Thyroid gland (tissue), 4 donors: ENCODE measurements around the gene SPATA24. TPM values are rescaled to one million over a fixed set of nuclear protein-coding genes. Genes with fewer than 3 reads are reported as not detected.
A peak's percentile ranks its signal among the peaks of the same experiment; 100 is the strongest.

Source experiments
- DNase-seq, 2 donors: peaks; one replicate each; pipeline ENCODE4 v3.0.0-alpha.2; 2019
- H3K27ac ChIP-seq, 3 donors: fragments of 200-600 bp; sonication (generic); 1 replicate in 2 of 3; 2 replicates in 1 of 3; pipeline ENCODE4 v1.5.1; 2016 to 2019; ENCODE audit warnings: mild to moderate bottlenecking in 1 of 3, moderate library complexity in 1 of 3
- H3K27me3 ChIP-seq: fragments of 200-600 bp; sonication (generic); one replicate; pipeline ENCODE4 v1.5.1; 2019
- H3K36me3 ChIP-seq, 2 donors: fragments of 200-600 bp; sonication (generic); one replicate each; pipeline ENCODE4 v1.5.1; 2016 to 2019
- H3K4me1 ChIP-seq, 2 donors: fragments of 200-600 bp; sonication (generic); one replicate each; pipeline ENCODE4 v1.5.1; 2017 to 2019
- H3K4me3 ChIP-seq, 3 donors: fragments of 200-600 bp; sonication (generic); replicated peaks in 1 of 3; 1 replicate in 2 of 3; 2 replicates in 1 of 3; pipeline ENCODE4 v1.5.1; 2016; ENCODE audit warnings: mild to moderate bottlenecking in 1 of 3
- H3K9me3 ChIP-seq: fragments of 200-600 bp; sonication (generic); one replicate; pipeline ENCODE4 v1.5.1; 2017
- CTCF ChIP-seq, 6 experiments: fragments of 200-600 bp in 3 of 6; fragments of 450-650 bp in 3 of 6; sonication (generic) in 3 of 6; IDR thresholded peaks; one replicate each; pipeline ENCODE4 v1.5.1; 2016 to 2019; ENCODE audit warnings: antibody characterized with exemption in 6 of 6, mild to moderate bottlenecking in 2 of 6, inconsistent platforms in 1 of 6, moderate library complexity in 1 of 6
- POLR2A ChIP-seq, 2 donors: fragments of 450-650 bp; IDR thresholded peaks; one replicate each; pipeline ENCODE4 v1.6.1; 2017; ENCODE audit warnings: antibody characterized with exemption in 2 of 2, mild to moderate bottlenecking in 2 of 2, moderate library complexity in 1 of 2
- WGBS, 2 donors: methylation state at CpG; one replicate each; pipeline ENCODE4 v1.1.5; 2017; 5-methylcytosine and 5-hydroxymethylcytosine counted together
- intact Hi-C: fragments of 100-400 bp; cut with DNase I; formaldehyde crosslinking; loops from one replicate; pipeline ENCODE4 v1.15.1; 2023
- total RNA-seq, 4 donors: library from RNA; depleted of rRNA; stranded (reverse); fragments of >200 nt; gene quantifications; one replicate each; pipeline ENCODE4 v1.2.3, GENCODE V29; 2016

Gene SPATA24
- total RNA-seq, 4 donors from 2014 or later, result 6.5 to 14.2 (median 7.3) TPM

DNA sequence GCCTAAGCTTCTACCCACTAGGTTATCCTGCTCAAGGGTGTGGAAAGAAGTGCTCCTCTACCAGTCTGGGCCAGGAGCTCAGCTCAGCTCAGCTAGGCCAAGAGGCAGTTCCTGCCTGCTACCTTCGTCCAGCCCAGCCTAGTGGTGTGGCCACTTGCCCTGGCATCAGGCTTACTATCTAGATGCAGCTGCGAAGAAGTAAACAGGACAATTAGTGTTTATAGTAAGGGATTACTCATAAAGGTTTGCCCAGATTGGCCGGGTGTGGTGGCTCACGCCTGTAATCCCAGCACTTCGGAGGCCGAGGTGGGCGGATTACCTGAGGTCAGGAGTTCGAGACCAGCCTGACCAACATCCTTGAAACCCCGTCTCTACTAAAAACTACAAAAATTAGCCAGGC lies 12.8 kb upstream of the SPATA24 start:
- H3K4me1 ChIP-seq, result peaks cover 27 to 33% of the 10 kb centered on the region in 2 donors
- WGBS, 2 donors, result 80% methylated on average over 9 of the region's 9 CpGs
- no peaks in the 10 kb centered on the region for H3K36me3 ChIP-seq
- TF ChIP-seq POLR2A (IDR thresholded peaks at IDR 0.05), result no peak
- no peak for TF ChIP-seq CTCF (IDR thresholded peaks at IDR 0.05)
- peak in 1 of 2 donors; percentile 10 for DNase-seq
- peak overlapping the region; percentile 47 to 67 (median 65) for H3K27ac ChIP-seq
- no peaks in the 10 kb centered on the region for H3K9me3 ChIP-seq
- H3K27me3 ChIP-seq, result no peaks in the 10 kb centered on the region
- no peak overlapping the region for H3K4me3 ChIP-seq
- intact Hi-C loops, result no loop called here

DNA sequence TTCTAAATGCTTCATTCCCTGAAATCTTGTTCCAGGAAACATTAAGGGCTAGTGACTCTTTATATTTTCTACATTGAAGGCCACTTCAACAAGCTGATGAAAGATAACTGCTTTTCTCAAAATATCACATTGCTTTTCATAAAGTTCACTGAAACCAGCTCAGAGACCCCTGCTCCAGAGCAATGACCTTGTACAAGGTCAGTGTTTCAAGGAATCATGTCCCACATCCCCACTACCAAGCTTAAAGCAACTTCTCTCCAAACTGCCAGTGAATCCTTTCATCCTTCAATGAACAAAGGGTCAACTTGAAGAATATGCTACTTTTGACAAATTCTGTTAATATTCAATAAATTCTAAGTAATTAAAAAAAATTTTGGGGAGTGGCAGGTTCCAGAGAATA lies 12.0 kb upstream of the SPATA24 start:
- no peak overlapping the region for H3K4me3 ChIP-seq
- TF ChIP-seq CTCF (IDR thresholded peaks at IDR 0.05) (no peak), POLR2A (IDR thresholded peaks at IDR 0.05) (no peak)
- DNase-seq, result no peak
- no peaks in the 10 kb centered on the region for H3K27me3 ChIP-seq
- H3K4me1 ChIP-seq, result peaks cover 27 to 33% of the 10 kb centered on the region in 2 donors
- H3K9me3 ChIP-seq, result no peaks in the 10 kb centered on the region
- intact Hi-C loops, result no loop called here
- no peaks in the 10 kb centered on the region for H3K36me3 ChIP-seq
- peak overlapping the region; percentile 47 to 65 (median 56) for H3K27ac ChIP-seq

- no peaks in the 10 kb centered on the region for H3K36me3 ChIP-seq
- TF ChIP-seq POLR2A (IDR thresholded peaks at IDR 0.05), result no peak
- TF ChIP-seq CTCF (IDR thresholded peaks at IDR 0.05), result no peak
- H3K27ac ChIP-seq, result peak overlapping the region; percentile 47 to 65 (median 56)
- H3K4me1 ChIP-seq, result peaks cover 27 to 33% of the 10 kb centered on the region in 2 donors
- intact Hi-C loops, result no loop called here
- 75 to 80% methylated on average over 6 to 7 of the region's 8 CpGs for WGBS, 2 donors
- no peak overlapping the region for H3K4me3 ChIP-seq
- no peaks in the 10 kb centered on the region for H3K9me3 ChIP-seq
- no peaks in the 10 kb centered on the region for H3K27me3 ChIP-seq
- peak in 1 of 2 donors; percentile 27 for DNase-seq
These were observed 11.5 kb upstream of the SPATA24 start for GRCh38 chr5:139415221-139415861.

GRCh38 chr5:139414581-139415130 lies 10.8 kb upstream of the SPATA24 start:
- 82 to 85% methylated on average over 9 of the region's 9 CpGs for WGBS, 2 donors
- Histone ChIP-seq H3K4me1 (peaks cover 27 to 33% of the 10 kb centered on the region in 2 donors), H3K27ac (peak overlapping the region in 2 of 3 donors; percentile 43 to 47), H3K27me3 (no peaks in the 10 kb centered on the region), H3K36me3 (no peaks in the 10 kb centered on the region), H3K9me3 (no peaks in the 10 kb centered on the region), H3K4me3 (no peak overlapping the region)
- intact Hi-C loops, result no loop called here
- DNase-seq, result no peak
- TF ChIP-seq CTCF (IDR thresholded peaks at IDR 0.05), result no peak
- TF ChIP-seq POLR2A (IDR thresholded peaks at IDR 0.05), result no peak

DNA sequence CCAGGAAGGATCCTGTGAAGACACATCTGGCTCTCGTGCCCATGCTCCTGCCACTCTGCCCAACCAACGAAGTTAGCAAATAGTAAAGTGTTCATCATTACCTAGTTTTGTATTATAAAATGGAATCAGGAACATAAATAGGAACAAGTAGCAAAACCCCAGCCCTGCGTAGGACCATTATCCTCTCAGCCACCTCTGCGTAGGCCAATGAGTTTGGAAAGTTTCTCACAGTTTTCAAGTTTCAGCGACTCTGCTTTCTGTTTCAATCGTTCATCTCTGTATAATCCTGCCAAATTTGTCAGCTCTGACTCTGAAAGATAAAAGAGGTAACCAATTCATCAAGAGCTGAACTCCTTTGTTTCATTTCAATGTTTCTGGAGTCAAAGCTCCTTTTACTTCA lies 10.1 kb upstream of the SPATA24 start:
- intact Hi-C loops, result no loop called here
- H3K27me3 ChIP-seq, result no peaks in the 10 kb centered on the region
- no peaks in the 10 kb centered on the region for H3K9me3 ChIP-seq
- WGBS, 2 donors, result 88 to 91% methylated on average over 6 of the region's 6 CpGs
- peaks cover 27 to 33% of the 10 kb centered on the region in 2 donors for H3K4me1 ChIP-seq
- H3K27ac ChIP-seq, result no peak overlapping the region
- no peaks in the 10 kb centered on the region for H3K36me3 ChIP-seq
- TF ChIP-seq CTCF (IDR thresholded peaks at IDR 0.05) (no peak), POLR2A (IDR thresholded peaks at IDR 0.05) (no peak)
- no peak for DNase-seq
- H3K4me3 ChIP-seq, result no peak overlapping the region
